Measurements from ENCODE around the gene RALGPS1. TPM values are rescaled to one million over a fixed set of nuclear protein-coding genes. Genes with fewer than 3 reads are reported as not detected.

The RALGPS1 gene
- total and polyA plus RNA-seq, 2 donors (not counting 1 experiment from before 2014, with no cell fraction given): 2.0 to 5.9 TPM

DNA sequence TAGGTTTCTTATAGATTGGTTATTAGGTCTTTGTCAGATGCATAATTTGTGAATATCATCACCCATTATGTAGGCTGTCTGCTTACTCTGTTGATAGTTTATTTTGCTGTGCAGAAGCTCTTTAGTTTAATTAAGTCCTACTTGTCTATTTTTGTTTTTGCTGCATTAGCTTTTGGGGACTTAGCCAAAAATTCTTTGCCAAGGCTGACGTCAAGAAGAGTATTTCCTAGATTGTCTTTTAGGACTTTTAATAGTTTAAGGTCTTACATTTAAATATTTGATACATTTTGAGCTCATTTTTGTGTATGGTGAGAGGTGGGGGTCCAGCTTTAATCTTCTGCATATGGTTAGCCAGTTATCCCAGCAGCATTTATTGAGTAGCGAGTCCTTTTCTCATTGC, 232.7 kb downstream of the RALGPS1 start:
- H3K27ac ChIP-seq (ENCODE audit: insufficient read depth, low read length): no peak overlapping the region
- no peaks in the 10 kb centered on the region for H3K36me3 ChIP-seq (ENCODE audit: control insufficient read depth, insufficient read depth, low read length)
- no peaks in the 10 kb centered on the region for H3K9me3 ChIP-seq (ENCODE audit: control insufficient read depth, insufficient read depth, low read depth, low read length)
- no peaks in the 10 kb centered on the region for H3K79me2 ChIP-seq (ENCODE audit: control insufficient read depth, insufficient read depth, low read length)
- no peaks in the 10 kb centered on the region for H4K20me1 ChIP-seq (ENCODE audit: control insufficient read depth, extremely low read depth, insufficient read depth, low read length)
- H3K4me3 ChIP-seq (replicated peaks in 1 of 4; ENCODE audit: control extremely low read depth in 1 of 4, insufficient read depth in 1 of 4, low read depth in 3 of 4, low read length in 4 of 4): no peak overlapping the region
- TF ChIP-seq EZH2 (IDR thresholded peaks at IDR 0.05; ENCODE audit: low read length, missing control alignments) (no peak), CTCF (conservative IDR thresholded peaks at IDR 0.05 in 1 of 2, IDR thresholded peaks at IDR 0.05 in 1 of 2; ENCODE audit: low read depth in 1 of 2, low read length in 2 of 2) (no peak)
- no peak overlapping the region for H2AFZ ChIP-seq (ENCODE audit: low read length)
- H3K4me2 ChIP-seq (ENCODE audit: extremely low read depth, insufficient read depth, low read length): no peak overlapping the region
- H3K4me1 ChIP-seq (ENCODE audit: control insufficient read depth, extremely low read depth, insufficient read depth, low read length): no peaks in the 10 kb centered on the region
- no peak for DNase-seq (ENCODE audit: low read depth in 2 of 2)
- H3K9ac ChIP-seq (ENCODE audit: insufficient read depth, low read length): no peak overlapping the region
- no peaks in the 10 kb centered on the region for H3K27me3 ChIP-seq (ENCODE audit: control insufficient read depth, insufficient read depth, low read length)

- Histone ChIP-seq H2AFZ (ENCODE audit: low read length) (no peak overlapping the region), H3K27ac (ENCODE audit: insufficient read depth, low read length) (no peak overlapping the region), H3K9me3 (ENCODE audit: control insufficient read depth, insufficient read depth, low read depth, low read length) (no peaks in the 10 kb centered on the region), H3K4me3 (replicated peaks in 1 of 4; ENCODE audit: control extremely low read depth in 1 of 4, insufficient read depth in 1 of 4, low read depth in 3 of 4, low read length in 4 of 4) (no peak overlapping the region), H3K4me1 (ENCODE audit: control insufficient read depth, extremely low read depth, insufficient read depth, low read length) (no peaks in the 10 kb centered on the region), H4K20me1 (ENCODE audit: control insufficient read depth, extremely low read depth, insufficient read depth, low read length) (no peaks in the 10 kb centered on the region), H3K27me3 (ENCODE audit: control insufficient read depth, insufficient read depth, low read length) (no peaks in the 10 kb centered on the region), H3K36me3 (ENCODE audit: control insufficient read depth, insufficient read depth, low read length) (no peaks in the 10 kb centered on the region), H3K79me2 (ENCODE audit: control insufficient read depth, insufficient read depth, low read length) (no peaks in the 10 kb centered on the region), H3K4me2 (ENCODE audit: extremely low read depth, insufficient read depth, low read length) (no peak overlapping the region), H3K9ac (ENCODE audit: insufficient read depth, low read length) (no peak overlapping the region)
- TF ChIP-seq CTCF (conservative IDR thresholded peaks at IDR 0.05 in 1 of 2, IDR thresholded peaks at IDR 0.05 in 1 of 2; ENCODE audit: low read depth in 1 of 2, low read length in 2 of 2): no peak
- no peak for TF ChIP-seq EZH2 (IDR thresholded peaks at IDR 0.05; ENCODE audit: low read length, missing control alignments)
- no peak for DNase-seq (ENCODE audit: low read depth in 2 of 2)
These were observed 233.4 kb downstream of the RALGPS1 start for GRCh38 chr9:127148014-127148413.

DNA sequence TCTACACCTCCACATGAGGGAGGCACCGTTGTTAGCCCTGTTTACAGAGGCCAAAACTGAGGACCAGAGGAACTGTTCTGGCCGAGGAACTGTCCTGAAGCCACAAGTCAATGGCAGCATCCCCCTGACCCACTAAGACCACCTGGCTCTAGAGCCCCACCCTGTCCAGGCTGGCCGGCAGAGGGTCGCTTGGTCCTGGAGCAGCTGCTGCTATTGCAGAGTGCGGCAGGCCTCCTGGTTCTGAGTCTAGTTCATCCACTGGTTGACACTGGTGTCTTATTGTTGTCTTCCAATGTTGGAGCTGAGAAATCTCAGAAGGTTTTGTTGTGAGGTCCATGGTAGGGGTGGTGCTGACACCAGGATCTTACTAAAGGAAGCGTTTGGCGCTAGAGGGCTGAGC, 234.4 kb downstream of the RALGPS1 start:
- DNase-seq (ENCODE audit: low read depth in 2 of 2): no peak
- no peaks in the 10 kb centered on the region for H3K4me1 ChIP-seq (ENCODE audit: control insufficient read depth, extremely low read depth, insufficient read depth, low read length)
- no peak overlapping the region for H3K4me2 ChIP-seq (ENCODE audit: extremely low read depth, insufficient read depth, low read length)
- no peak overlapping the region for H3K4me3 ChIP-seq (replicated peaks in 1 of 4; ENCODE audit: control extremely low read depth in 1 of 4, insufficient read depth in 1 of 4, low read depth in 3 of 4, low read length in 4 of 4)
- H3K27me3 ChIP-seq (ENCODE audit: control insufficient read depth, insufficient read depth, low read length): peaks cover 2% of the 10 kb centered on the region
- no peak overlapping the region for H3K9ac ChIP-seq (ENCODE audit: insufficient read depth, low read length)
- no peaks in the 10 kb centered on the region for H3K79me2 ChIP-seq (ENCODE audit: control insufficient read depth, insufficient read depth, low read length)
- no peaks in the 10 kb centered on the region for H4K20me1 ChIP-seq (ENCODE audit: control insufficient read depth, extremely low read depth, insufficient read depth, low read length)
- H3K36me3 ChIP-seq (ENCODE audit: control insufficient read depth, insufficient read depth, low read length): no peaks in the 10 kb centered on the region
- no peak for TF ChIP-seq EZH2 (IDR thresholded peaks at IDR 0.05; ENCODE audit: low read length, missing control alignments)
- no peak for TF ChIP-seq CTCF (conservative IDR thresholded peaks at IDR 0.05 in 1 of 2, IDR thresholded peaks at IDR 0.05 in 1 of 2; ENCODE audit: low read depth in 1 of 2, low read length in 2 of 2)
- no peaks in the 10 kb centered on the region for H3K9me3 ChIP-seq (ENCODE audit: control insufficient read depth, insufficient read depth, low read depth, low read length)
- H3K27ac ChIP-seq (ENCODE audit: insufficient read depth, low read length): no peak overlapping the region
- H2AFZ ChIP-seq (ENCODE audit: low read length): no peak overlapping the region

Measured in fibroblast of lung (primary cell).